Right lobe of liver (tissue), 6 donors: Measurements from ENCODE around the gene CERS6. TPM values are rescaled to one million over a fixed set of nuclear protein-coding genes. Genes with fewer than 3 reads are reported as not detected.

Experiments
- ATAC-seq, 4 donors: fragments of 200-7000 bp; cut with Tn5 transposase; one replicate each; pipeline ENCODE4 v1.9.1; 2020; ENCODE audit warnings: mild to moderate bottlenecking in 4 of 4, moderate library complexity in 4 of 4
- DNase-seq, 3 donors: peaks; one replicate each; pipeline ENCODE4 v3.0.0-alpha.2; 2020
- H3K27ac ChIP-seq, 3 donors: fragments of 200-600 bp; one replicate each; pipeline ENCODE4 v1.8.0; 2022
- H3K27me3 ChIP-seq, 2 donors: fragments of 200-600 bp; one replicate each; pipeline ENCODE4 v1.8.0; 2022
- H3K36me3 ChIP-seq, 4 donors: fragments of 200-600 bp; sonication (generic) in 1 of 4; one replicate each; pipeline versions ENCODE4 v1.5.1 to v1.8.0; 2017 to 2022; ENCODE audit warnings: control low read depth in 1 of 4
- H3K4me1 ChIP-seq, 4 donors: fragments of 200-600 bp; sonication (generic) in 1 of 4; one replicate each; pipeline versions ENCODE4 v1.5.1 to v1.8.0; 2017 to 2022; ENCODE audit warnings: control low read depth in 1 of 4
- H3K4me3 ChIP-seq, 3 donors: fragments of 200-600 bp; one replicate each; pipeline ENCODE4 v1.8.0; 2022
- H3K9me3 ChIP-seq, 4 donors: fragments of 200-600 bp; sonication (generic) in 1 of 4; one replicate each; pipeline versions ENCODE4 v1.5.1 to v1.8.0; 2017 to 2022; ENCODE audit warnings: control low read depth in 1 of 4
- POLR2A ChIP-seq: fragments of 450-650 bp; IDR thresholded peaks from one replicate; pipeline ENCODE4 v1.6.1; 2017; ENCODE audit warnings: antibody characterized with exemption, mild to moderate bottlenecking
- WGBS: methylation state at CpG from one replicate; pipeline ENCODE4 v1.1.6; 2018; ENCODE audit warnings: low coverage, low lambda C conversion rate; ENCODE audit not compliant: insufficient coverage; ENCODE audit errors: missing lambda C conversion rate; 5-methylcytosine and 5-hydroxymethylcytosine counted together
- intact Hi-C, 2 donors: fragments of 100-400 bp; cut with DNase I; formaldehyde crosslinking; loops; one replicate each; pipeline versions ENCODE4 v1.11.2 to v1.14.1; 2022
- total RNA-seq, 6 experiments: library from RNA; depleted of rRNA in 2 of 6; stranded (reverse); fragments of >200 nt in 2 of 6; fragmentation: NEBNext Ultra II Directional in 3 of 6; extraction: Animal tissue kit (Norgen Biotek cat#: 25700) in 3 of 6; gene quantifications; one replicate each; pipeline versions ENCODE4 v1.1.0 to v1.2.4, GENCODE V29; 2016 to 2023
- TF ChIP-seq, protein P1 (sequence below), 4 donors: fragments of 200-600 bp in 3 of 4; fragments of 450-650 bp in 1 of 4; IDR thresholded peaks; one replicate each; pipeline versions ENCODE4 v1.5.1 to v1.8.0; 2016 to 2022; ENCODE audit warnings: antibody characterized with exemption in 4 of 4, mild to moderate bottlenecking in 2 of 4
- donor health status: DM: no; HTN: yes; CAD: no.
- donor health status: DM: no; HTN: no; CAD: no.
- donor health status: DM: no; HTN: no; CAD: no.
- donor health status: DM: no; HTN: yes; CAD: no.
- donor health status: DM: no; HTN: yes; CAD: no.

CERS6 gene
- total RNA-seq, 6 experiments from 2014 or later = 10.4 to 30.1 (median 15.6) TPM

DNA sequence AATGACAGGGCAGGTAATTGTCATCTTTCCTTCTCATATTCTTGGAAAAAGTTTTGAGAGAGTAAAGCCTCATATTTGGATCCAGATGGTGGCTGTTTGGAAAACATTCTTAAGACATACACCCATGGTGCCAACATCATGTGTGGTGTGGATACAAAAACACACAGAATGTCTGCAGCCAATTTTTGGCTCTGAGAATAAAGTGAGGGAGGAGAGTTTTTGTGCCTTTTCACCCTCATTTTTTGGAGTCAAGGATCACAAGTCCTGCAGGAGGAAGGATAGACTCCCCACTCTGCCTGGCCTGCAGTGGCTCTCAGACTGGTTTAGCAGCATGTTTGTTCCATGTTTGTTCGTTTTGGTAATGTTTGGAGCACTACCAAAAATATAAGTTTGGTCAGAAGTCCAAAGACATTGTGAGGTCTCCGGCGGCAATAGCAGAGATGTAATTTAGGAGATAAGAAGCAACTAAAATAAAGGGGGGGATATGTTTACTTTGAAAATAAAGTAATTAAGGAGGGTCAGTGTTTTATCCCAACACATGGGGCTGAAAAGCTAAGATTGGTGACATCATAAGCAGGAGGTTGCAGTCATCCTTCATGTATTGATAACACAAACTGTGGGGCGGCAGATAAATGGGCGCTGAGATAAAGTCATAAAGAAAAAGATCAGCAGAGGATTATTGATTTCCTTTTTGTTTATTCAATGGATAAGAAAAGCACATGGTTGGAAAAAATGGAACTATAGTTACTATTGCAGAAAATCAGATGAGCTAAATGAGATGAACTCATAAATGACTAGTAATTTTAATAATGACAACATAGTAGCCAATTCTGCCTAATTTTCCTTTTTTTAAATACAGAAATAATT is 347.0 kb downstream of the CERS6 start:
- H3K4me3 ChIP-seq = peak overlapping the region; percentile 14 to 31 (median 18)
- no peaks in the 10 kb centered on the region for H3K4me1 ChIP-seq
- no peaks in the 10 kb centered on the region for H3K36me3 ChIP-seq
- H3K27me3 ChIP-seq = no peaks in the 10 kb centered on the region
- peak overlapping the region; percentile 20 to 43 (median 31) for H3K27ac ChIP-seq
- ATAC-seq (no peak), DNase-seq (no peak)
- H3K9me3 ChIP-seq = no peaks in the 10 kb centered on the region
- TF ChIP-seq, protein P1, sequence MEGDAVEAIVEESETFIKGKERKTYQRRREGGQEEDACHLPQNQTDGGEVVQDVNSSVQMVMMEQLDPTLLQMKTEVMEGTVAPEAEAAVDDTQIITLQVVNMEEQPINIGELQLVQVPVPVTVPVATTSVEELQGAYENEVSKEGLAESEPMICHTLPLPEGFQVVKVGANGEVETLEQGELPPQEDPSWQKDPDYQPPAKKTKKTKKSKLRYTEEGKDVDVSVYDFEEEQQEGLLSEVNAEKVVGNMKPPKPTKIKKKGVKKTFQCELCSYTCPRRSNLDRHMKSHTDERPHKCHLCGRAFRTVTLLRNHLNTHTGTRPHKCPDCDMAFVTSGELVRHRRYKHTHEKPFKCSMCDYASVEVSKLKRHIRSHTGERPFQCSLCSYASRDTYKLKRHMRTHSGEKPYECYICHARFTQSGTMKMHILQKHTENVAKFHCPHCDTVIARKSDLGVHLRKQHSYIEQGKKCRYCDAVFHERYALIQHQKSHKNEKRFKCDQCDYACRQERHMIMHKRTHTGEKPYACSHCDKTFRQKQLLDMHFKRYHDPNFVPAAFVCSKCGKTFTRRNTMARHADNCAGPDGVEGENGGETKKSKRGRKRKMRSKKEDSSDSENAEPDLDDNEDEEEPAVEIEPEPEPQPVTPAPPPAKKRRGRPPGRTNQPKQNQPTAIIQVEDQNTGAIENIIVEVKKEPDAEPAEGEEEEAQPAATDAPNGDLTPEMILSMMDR (IDR thresholded peaks at IDR 0.05) = no peak
- no peak for TF ChIP-seq POLR2A
- intact Hi-C loops = no loop called here
- 44% methylated on average over 5 of the region's 5 CpGs for WGBS

DNA sequence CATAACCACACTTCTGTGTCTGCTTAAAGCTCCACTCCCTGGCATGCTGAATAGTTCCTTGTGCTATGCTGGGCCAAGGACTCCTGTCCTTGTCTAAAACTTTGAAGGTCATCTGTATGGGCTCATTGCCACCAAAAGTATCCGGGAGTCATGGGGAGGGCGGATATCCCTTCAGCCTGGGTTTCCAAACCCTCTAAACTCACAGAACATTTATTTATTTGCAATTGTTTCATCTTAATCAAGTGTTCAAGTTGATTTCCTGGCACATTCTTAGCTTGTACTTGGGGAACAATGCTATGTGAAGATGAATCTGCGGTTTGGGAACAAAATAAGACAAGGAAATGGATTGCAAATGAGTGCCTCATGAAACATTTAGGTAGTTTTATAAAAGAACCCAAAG is 348.1 kb downstream of the CERS6 start:
- intact Hi-C loops = no loop called here
- WGBS = 62% methylated on average over 3 of the region's 3 CpGs
- Histone ChIP-seq H3K4me3 (peak overlapping the region in 1 of 3 donors; percentile 31), H3K9me3 (no peaks in the 10 kb centered on the region), H3K4me1 (no peaks in the 10 kb centered on the region), H3K27ac (peak overlapping the region in 1 of 3 donors; percentile 43), H3K27me3 (no peaks in the 10 kb centered on the region), H3K36me3 (no peaks in the 10 kb centered on the region)
- no peak for DNase-seq
- peak; percentile 19 for TF ChIP-seq POLR2A
- TF ChIP-seq, protein P1 (IDR thresholded peaks at IDR 0.05) = no peak
- peak; percentile 59 to 69 (median 66) for ATAC-seq

DNA sequence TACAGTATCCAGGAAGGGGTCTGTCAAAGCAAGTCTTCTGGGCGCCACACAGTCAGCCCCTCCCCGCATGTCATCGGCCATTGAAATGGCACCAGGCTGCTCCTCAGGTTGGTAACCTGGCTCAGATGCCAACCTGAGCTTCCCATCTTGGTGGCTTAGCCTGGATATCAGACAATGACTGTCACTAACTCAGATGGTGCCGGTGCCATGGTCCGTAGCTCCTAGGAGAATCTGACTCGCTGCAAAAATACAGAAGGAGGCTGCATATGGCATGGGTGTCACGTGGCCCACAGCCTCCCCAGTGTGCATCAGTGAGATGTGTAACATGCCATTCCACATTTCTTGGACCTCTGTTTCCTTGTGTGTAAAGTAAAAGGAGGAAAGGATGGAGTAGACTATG is 349.5 kb downstream of the CERS6 start:
- DNase-seq (no peak), ATAC-seq (no peak)
- H3K36me3 ChIP-seq = no peaks in the 10 kb centered on the region
- H3K27ac ChIP-seq = peak overlapping the region in 1 of 3 donors; percentile 34
- intact Hi-C loops = no loop called here
- no peak overlapping the region for H3K4me3 ChIP-seq
- 94% methylated on average over 3 of the region's 7 CpGs for WGBS
- no peaks in the 10 kb centered on the region for H3K27me3 ChIP-seq
- no peaks in the 10 kb centered on the region for H3K4me1 ChIP-seq
- TF ChIP-seq, protein P1 (IDR thresholded peaks at IDR 0.05) = no peak
- TF ChIP-seq POLR2A = no peak
- H3K9me3 ChIP-seq = no peaks in the 10 kb centered on the region

DNA sequence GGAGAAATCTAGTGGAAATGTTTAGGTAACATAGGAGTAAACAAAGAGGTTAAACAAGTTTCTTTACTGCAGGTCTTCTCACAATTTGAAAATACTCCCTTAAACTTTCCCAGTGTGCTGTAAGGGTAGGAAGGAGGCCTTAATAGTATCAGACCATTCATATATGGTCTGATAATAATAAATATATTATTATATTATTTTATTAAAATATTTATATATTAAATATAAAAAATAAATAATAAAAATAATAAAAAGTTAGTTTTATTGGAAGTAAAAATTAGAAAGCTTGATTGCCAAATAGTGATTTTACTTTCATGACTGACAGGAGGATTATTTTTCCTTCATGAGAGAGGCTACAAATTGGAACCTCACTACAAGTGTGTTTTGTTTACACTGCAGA is 353.5 kb downstream of the CERS6 start:
- TF ChIP-seq POLR2A = no peak
- TF ChIP-seq, protein P1 (IDR thresholded peaks at IDR 0.05) = no peak
- DNase-seq = no peak
- Histone ChIP-seq H3K9me3 (no peaks in the 10 kb centered on the region), H3K4me1 (peaks cover 0 to under 1% (median under 1%) of the 10 kb centered on the region in 4 donors), H3K4me3 (no peak overlapping the region), H3K27me3 (no peaks in the 10 kb centered on the region), H3K27ac (no peak overlapping the region), H3K36me3 (no peaks in the 10 kb centered on the region)
- ATAC-seq = no peak
- intact Hi-C loops = no loop called here
